ENCODE data around the gene ABTB1. TPM values are rescaled to one million over a fixed set of nuclear protein-coding genes. Genes with fewer than 3 reads are reported as not detected.

ABTB1 gene
- 10.6 and 12.2 TPM in 2 replicates for total RNA-seq
- long read RNA-seq, partial matches to known transcripts = 0 of 2 reads
- long read RNA-seq, other reads (novel, unspliced or antisense) = 1 of 2 reads

- Mint-ChIP-seq H3K4me3 (ENCODE audit: low read depth) (peak within 1 kb of the TSS; percentile 76), H3K4me1 (ENCODE audit: low read depth) (peaks cover 3% of the 10 kb centered on the region), H3K27ac (peak within 1 kb of the TSS; percentile 41), H3K27me3 (peaks cover 15% of the 10 kb centered on the region), H3K36me3 (ENCODE audit: insufficient read depth) (no peaks in the 10 kb centered on the region), H3K9me3 (ENCODE audit: low read depth) (no peaks in the 10 kb centered on the region)
- no peak for TF ChIP-seq CTCF (IDR thresholded peaks at IDR 0.05; ENCODE audit: unreplicated experiment)
- peak; percentile 56 for DNase-seq (ENCODE audit: low spot score, unreplicated experiment)
Observed at GRCh38 chr3:127672429-127673190, at the start of gene ABTB1. Gene ABTB1, plus strand, starts transcription at chr3:127672952. Its CDS starts 74 bp downstream, at chr3:127673026.

DNA sequence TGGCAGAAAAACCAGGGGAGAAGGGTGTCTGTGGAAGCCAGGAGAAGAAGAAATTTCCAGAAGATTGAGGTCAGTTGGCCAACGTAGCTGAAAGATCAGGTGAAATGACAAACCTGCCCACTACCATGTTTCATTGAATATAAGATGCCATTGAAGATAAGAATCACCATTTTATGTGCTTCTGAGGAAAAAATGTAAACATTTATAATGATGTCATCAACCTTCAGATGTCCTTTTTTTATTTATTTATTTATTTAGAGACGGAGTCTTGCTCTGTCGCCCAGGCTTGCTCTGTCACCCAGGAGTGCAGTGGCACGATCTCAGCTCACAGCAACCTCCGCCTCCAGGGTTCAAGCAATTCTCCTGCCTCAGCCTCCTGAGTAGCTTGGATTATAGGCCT is 48.7 kb upstream of the ABTB1 start:
- H3K4me3 Mint-ChIP-seq (ENCODE audit: low read depth) = no peak overlapping the region
- no peaks in the 10 kb centered on the region for H3K4me1 Mint-ChIP-seq (ENCODE audit: low read depth)
- no peaks in the 10 kb centered on the region for H3K9me3 Mint-ChIP-seq (ENCODE audit: low read depth)
- TF ChIP-seq CTCF (IDR thresholded peaks at IDR 0.05; ENCODE audit: unreplicated experiment) = no peak
- H3K27ac Mint-ChIP-seq = no peak overlapping the region
- H3K36me3 Mint-ChIP-seq (ENCODE audit: insufficient read depth) = peaks cover 13% of the 10 kb centered on the region
- no peak for DNase-seq (ENCODE audit: low spot score, unreplicated experiment)
- peaks cover 33% of the 10 kb centered on the region for H3K27me3 Mint-ChIP-seq

GRCh38 chr3:127625821-127626220 is 46.9 kb upstream of the ABTB1 start:
- peaks cover 8% of the 10 kb centered on the region for H3K36me3 Mint-ChIP-seq (ENCODE audit: insufficient read depth)
- DNase-seq (ENCODE audit: low spot score, unreplicated experiment) = no peak
- H3K4me3 Mint-ChIP-seq (ENCODE audit: low read depth) = no peak overlapping the region
- H3K27ac Mint-ChIP-seq = no peak overlapping the region
- H3K4me1 Mint-ChIP-seq (ENCODE audit: low read depth) = peaks cover 7% of the 10 kb centered on the region
- no peak for TF ChIP-seq CTCF (IDR thresholded peaks at IDR 0.05; ENCODE audit: unreplicated experiment)
- no peaks in the 10 kb centered on the region for H3K9me3 Mint-ChIP-seq (ENCODE audit: low read depth)
- H3K27me3 Mint-ChIP-seq = peaks cover 43% of the 10 kb centered on the region

DNA sequence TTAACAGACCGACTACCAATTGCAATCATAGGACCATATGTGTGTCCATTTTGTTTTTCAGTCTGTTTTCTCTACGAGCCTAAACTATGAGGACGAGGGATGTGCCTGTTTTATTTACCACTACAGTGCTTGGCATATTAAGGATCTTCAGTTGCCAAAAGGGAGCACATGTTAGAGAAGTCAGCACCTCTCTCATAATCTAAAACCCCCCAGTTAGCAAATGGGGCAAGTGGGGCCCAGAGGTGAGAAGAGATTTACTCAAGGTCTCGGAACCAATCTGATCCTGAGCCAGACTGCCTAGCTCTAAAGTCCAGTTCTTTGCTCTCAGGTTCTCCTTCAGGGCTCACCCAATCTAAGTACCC is 44.3 kb upstream of the ABTB1 start:
- TF ChIP-seq CTCF (IDR thresholded peaks at IDR 0.05; ENCODE audit: unreplicated experiment) = no peak
- peaks cover 51% of the 10 kb centered on the region for H3K27me3 Mint-ChIP-seq
- no peaks in the 10 kb centered on the region for H3K9me3 Mint-ChIP-seq (ENCODE audit: low read depth)
- no peak overlapping the region for H3K27ac Mint-ChIP-seq
- peaks cover under 1% of the 10 kb centered on the region for H3K36me3 Mint-ChIP-seq (ENCODE audit: insufficient read depth)
- no peak for DNase-seq (ENCODE audit: low spot score, unreplicated experiment)
- peaks cover 7% of the 10 kb centered on the region for H3K4me1 Mint-ChIP-seq (ENCODE audit: low read depth)
- H3K4me3 Mint-ChIP-seq (ENCODE audit: low read depth) = peak overlapping the region; percentile 70

GRCh38 chr3:127628788-127629466 is 43.8 kb upstream of the ABTB1 start, which contains the start of gene PODXL2:
Gene PODXL2, plus strand, starts transcription at chr3:127629185. Its CDS starts 35 bp downstream, at chr3:127629220.
- peak within 1 kb of the TSS; percentile 74 for H3K4me3 Mint-ChIP-seq (ENCODE audit: low read depth)

More at GRCh38 chr3:127628788-127629466, 43.8 kb upstream of the ABTB1 start, which contains the start of gene PODXL2:
- peak within 1 kb of the TSS; percentile 86 for H3K27ac Mint-ChIP-seq
- DNase-seq (ENCODE audit: low spot score, unreplicated experiment) = peak; percentile 51
- peaks cover 51% of the 10 kb centered on the region for H3K27me3 Mint-ChIP-seq
- H3K9me3 Mint-ChIP-seq (ENCODE audit: low read depth) = no peaks in the 10 kb centered on the region
- peaks cover 7% of the 10 kb centered on the region for H3K4me1 Mint-ChIP-seq (ENCODE audit: low read depth)
- no peak for TF ChIP-seq CTCF (IDR thresholded peaks at IDR 0.05; ENCODE audit: unreplicated experiment)
- no peaks in the 10 kb centered on the region for H3K36me3 Mint-ChIP-seq (ENCODE audit: insufficient read depth)
